H9 (cell line): ENCODE measurements around the gene RUNX1. TPM values are rescaled to one million over a fixed set of nuclear protein-coding genes. Genes with fewer than 3 reads are reported as not detected.

ENCODE experiments used
- DNase-seq: peaks from one replicate; pipeline ENCODE4 v3.0.0-alpha.2; 2017
- H2AFZ ChIP-seq: one replicate; pipeline ENCODE4 v1.6.1; 2013; ENCODE audit warnings: mild to moderate bottlenecking, low read length, control low read depth, moderate library complexity
- H2AK5ac ChIP-seq: 2 replicates; pipeline ENCODE4 v1.6.1; 2013; ENCODE audit warnings: low read length, control low read depth, mixed read lengths; ENCODE audit not compliant: insufficient read length
- H2BK120ac ChIP-seq: one replicate; pipeline ENCODE4 v1.6.1; 2013; ENCODE audit warnings: low read depth, mild to moderate bottlenecking, low read length, control low read depth, inconsistent platforms; ENCODE audit not compliant: poor library complexity, severe bottlenecking
- H2BK12ac ChIP-seq: 2 replicates; pipeline ENCODE4 v1.6.1; 2013; ENCODE audit warnings: low read length, control low read depth, mixed read lengths, low read depth; ENCODE audit not compliant: insufficient read length
- H2BK15ac ChIP-seq: 2 replicates; pipeline ENCODE4 v1.6.1; 2013; ENCODE audit warnings: low read depth, low read length, control low read depth
- H2BK20ac ChIP-seq: one replicate; pipeline ENCODE4 v1.6.1; 2013; ENCODE audit warnings: low read depth, mild to moderate bottlenecking, low read length, control low read depth, inconsistent platforms; ENCODE audit not compliant: poor library complexity, severe bottlenecking
- H2BK5ac ChIP-seq: 2 replicates; pipeline ENCODE4 v1.6.1; 2013; ENCODE audit warnings: low read length, control low read depth, mixed read lengths; ENCODE audit not compliant: insufficient read length
- H3K14ac ChIP-seq: 2 replicates; pipeline ENCODE4 v1.6.1; 2013; ENCODE audit warnings: low read length, control low read depth; ENCODE audit not compliant: insufficient read depth
- H3K18ac ChIP-seq: 2 replicates; pipeline ENCODE4 v1.6.1; 2013; ENCODE audit warnings: low read depth, mild to moderate bottlenecking, mixed read lengths, low read length, control low read depth; ENCODE audit not compliant: insufficient read length
- H3K23ac ChIP-seq: 2 replicates; pipeline ENCODE4 v1.6.1; 2013; ENCODE audit warnings: low read length, control low read depth, mixed read lengths, low read depth; ENCODE audit not compliant: insufficient read length
- H3K23me2 ChIP-seq: 2 replicates; pipeline ENCODE4 v1.6.1; 2013; ENCODE audit warnings: low read depth, mild to moderate bottlenecking, mixed read lengths, low read length, control low read depth; ENCODE audit not compliant: insufficient read length, poor library complexity, severe bottlenecking
- H3K27ac ChIP-seq: 2 replicates; pipeline ENCODE4 v1.5.1; 2013; ENCODE audit warnings: low read length, control low read depth, mixed read lengths, low read depth; ENCODE audit not compliant: insufficient read length
- H3K27me3 ChIP-seq: 2 replicates; pipeline ENCODE4 v1.6.1; 2013; ENCODE audit warnings: low read length, control low read depth, inconsistent platforms; ENCODE audit not compliant: insufficient read depth
- H3K4ac ChIP-seq: 2 replicates; pipeline ENCODE4 v1.6.1; 2013; ENCODE audit warnings: low read depth, mild to moderate bottlenecking, control low read depth, inconsistent platforms, low read length, moderate library complexity
- H3K4me1 ChIP-seq: 2 replicates; pipeline ENCODE4 v1.6.1; 2013; ENCODE audit warnings: low read length, control low read depth, inconsistent platforms; ENCODE audit not compliant: insufficient read depth
- H3K4me2 ChIP-seq: 2 replicates; pipeline ENCODE4 v1.6.1; 2013; ENCODE audit warnings: low read length, control low read depth, mixed read lengths; ENCODE audit not compliant: insufficient read length, insufficient read depth
- H3K56ac ChIP-seq: 2 replicates; pipeline ENCODE4 v1.6.1; 2013; ENCODE audit warnings: low read depth, mild to moderate bottlenecking, mixed read lengths, low read length, control low read depth; ENCODE audit not compliant: insufficient read length
- H3K79me1 ChIP-seq: 2 replicates; pipeline ENCODE4 v1.6.1; 2013; ENCODE audit warnings: low read depth, mild to moderate bottlenecking, moderate library complexity, low read length, control low read depth, inconsistent platforms; ENCODE audit not compliant: insufficient read depth, poor library complexity, severe bottlenecking
- H3K79me2 ChIP-seq: 2 replicates; pipeline ENCODE4 v1.6.1; 2013; ENCODE audit warnings: low read length, control low read depth, inconsistent platforms; ENCODE audit not compliant: insufficient read depth
- H3K9ac ChIP-seq: 2 replicates; pipeline ENCODE4 v1.6.1; 2013; ENCODE audit warnings: low read length, control low read depth, mixed read lengths; ENCODE audit not compliant: insufficient read length; ENCODE audit errors: extremely low read depth
- H3K9me3 ChIP-seq: one replicate; pipeline ENCODE4 v1.6.1; 2013; ENCODE audit warnings: low read depth, low read length, inconsistent platforms; ENCODE audit not compliant: control insufficient read depth
- H3T11ph ChIP-seq: one replicate; pipeline ENCODE4 v1.6.1; 2013; ENCODE audit warnings: mild to moderate bottlenecking, low read length, control low read depth, inconsistent platforms
- H4K20me1 ChIP-seq: one replicate; pipeline ENCODE4 v1.6.1; 2013; ENCODE audit not compliant: control insufficient read depth, insufficient read length, insufficient read depth
- H4K5ac ChIP-seq: 2 replicates; pipeline ENCODE4 v1.6.1; 2013; ENCODE audit warnings: low read depth, mild to moderate bottlenecking, mixed read lengths, low read length, control low read depth; ENCODE audit not compliant: insufficient read length
- H4K8ac ChIP-seq: replicated peaks from 2 replicates; pipeline ENCODE4 v1.6.1; 2013; ENCODE audit warnings: low read length, control low read depth, mixed read lengths, low read depth; ENCODE audit not compliant: insufficient read length
- H4K91ac ChIP-seq: 2 replicates; pipeline ENCODE4 v1.6.1; 2013; ENCODE audit warnings: low read depth, mild to moderate bottlenecking, moderate library complexity, mixed read lengths, low read length, control low read depth; ENCODE audit not compliant: insufficient read length
- H3K27ac Mint-ChIP-seq, 3 experiments: 2 replicates in 2 of 3; 3 replicates in 1 of 3; pipeline ENCODE4 v1.8.0; 2020 to 2021; ENCODE audit warnings: mixed read lengths in 3 of 3, mild to moderate bottlenecking in 1 of 3, moderate library complexity in 1 of 3
- H3K27me3 Mint-ChIP-seq: 2 replicates; pipeline ENCODE4 v1.8.0; 2021; ENCODE audit warnings: low read depth, mild to moderate bottlenecking, moderate library complexity, mixed read lengths
- H3K36me3 Mint-ChIP-seq, 3 experiments: 2 replicates in 2 of 3; 3 replicates in 1 of 3; pipeline ENCODE4 v1.8.0; 2020 to 2021; ENCODE audit warnings: low read depth in 3 of 3, mixed read lengths in 3 of 3; ENCODE audit not compliant: insufficient read depth in 1 of 3
- H3K4me1 Mint-ChIP-seq, 2 experiments: 2 replicates each; pipeline ENCODE4 v1.8.0; 2020; ENCODE audit warnings: mixed read lengths in 2 of 2
- H3K4me3 Mint-ChIP-seq, 2 experiments: 2 replicates in 1 of 2; 3 replicates in 1 of 2; pipeline ENCODE4 v1.8.0; 2020 to 2021; ENCODE audit warnings: mild to moderate bottlenecking in 2 of 2, mixed read lengths in 2 of 2, moderate library complexity in 1 of 2
- H3K9me3 Mint-ChIP-seq, 2 experiments: 2 replicates in 1 of 2; 3 replicates in 1 of 2; pipeline ENCODE4 v1.8.0; 2020; ENCODE audit warnings: mild to moderate bottlenecking in 2 of 2, mixed read lengths in 2 of 2, moderate library complexity in 1 of 2
- WGBS: extraction: QIAGEN DNeasy Blood & Tissue Kit; methylation state at CpG from one replicate; pipeline ENCODE4 v1.1.7; 2013; ENCODE audit warnings: missing lambda C conversion rate, low lambda C conversion rate, mixed read lengths; ENCODE audit not compliant: insufficient read length; ENCODE audit errors: extremely low coverage; 5-methylcytosine and 5-hydroxymethylcytosine counted together
- total RNA-seq: library from RNA; stranded (reverse); gene quantifications from 2 replicates; pipeline ENCODE4 v1.2.1, GENCODE V29; 2021
- TF ChIP-seq, protein P1 (sequence below): fragments of 200-600 bp; sonication (generic); conservative IDR thresholded peaks from 3 replicates; pipeline ENCODE4 v1.8.0; 2021; ENCODE audit warnings: antibody characterized with exemption, mild to moderate bottlenecking

The RUNX1 gene
- total RNA-seq, 1 experiment from 2014 or later: 0.72 TPM

GRCh38 chr21:34914239-34914638 is 134.9 kb downstream of the RUNX1 start:
- no peak overlapping the region for H2BK5ac ChIP-seq
- no peak overlapping the region for H4K8ac ChIP-seq
- no peak overlapping the region for H4K5ac ChIP-seq
- no peaks in the 10 kb centered on the region; the same call in 1 of the 2 replicates for H3K27me3 ChIP-seq
- no peak overlapping the region for H3K18ac ChIP-seq
- H2BK120ac ChIP-seq: no peak overlapping the region
- WGBS: no CpG with 5 or more reads among the region's 3 CpGs
- no peaks in the 10 kb centered on the region for H3K23me2 ChIP-seq
- H3K4me2 ChIP-seq: no peak overlapping the region
- H4K20me1 ChIP-seq: no peaks in the 10 kb centered on the region
- H3K4me1 ChIP-seq: no peaks in the 10 kb centered on the region; the same call in 1 of the 2 replicates
- no peak overlapping the region for H3T11ph ChIP-seq
- H3K23ac ChIP-seq: no peak overlapping the region
- Mint-ChIP-seq H3K9me3 (no peaks in the 10 kb centered on the region), H3K27me3 (peaks cover 8% of the 10 kb centered on the region), H3K27ac (no peak overlapping the region), H3K4me1 (peaks cover 15 to 20% of the 10 kb centered on the region in 2 experiments), H3K4me3 (no peak overlapping the region), H3K36me3 (no peaks in the 10 kb centered on the region)
- no peak overlapping the region for H4K91ac ChIP-seq
- no peak overlapping the region for H2BK12ac ChIP-seq
- no peak overlapping the region for H3K27ac ChIP-seq
- no peak overlapping the region for H2AFZ ChIP-seq
- no peak overlapping the region for H2BK15ac ChIP-seq
- H3K79me2 ChIP-seq: no peaks in the 10 kb centered on the region
- no peak overlapping the region for H3K4ac ChIP-seq
- no peak overlapping the region for H2BK20ac ChIP-seq
- TF ChIP-seq, protein P1, sequence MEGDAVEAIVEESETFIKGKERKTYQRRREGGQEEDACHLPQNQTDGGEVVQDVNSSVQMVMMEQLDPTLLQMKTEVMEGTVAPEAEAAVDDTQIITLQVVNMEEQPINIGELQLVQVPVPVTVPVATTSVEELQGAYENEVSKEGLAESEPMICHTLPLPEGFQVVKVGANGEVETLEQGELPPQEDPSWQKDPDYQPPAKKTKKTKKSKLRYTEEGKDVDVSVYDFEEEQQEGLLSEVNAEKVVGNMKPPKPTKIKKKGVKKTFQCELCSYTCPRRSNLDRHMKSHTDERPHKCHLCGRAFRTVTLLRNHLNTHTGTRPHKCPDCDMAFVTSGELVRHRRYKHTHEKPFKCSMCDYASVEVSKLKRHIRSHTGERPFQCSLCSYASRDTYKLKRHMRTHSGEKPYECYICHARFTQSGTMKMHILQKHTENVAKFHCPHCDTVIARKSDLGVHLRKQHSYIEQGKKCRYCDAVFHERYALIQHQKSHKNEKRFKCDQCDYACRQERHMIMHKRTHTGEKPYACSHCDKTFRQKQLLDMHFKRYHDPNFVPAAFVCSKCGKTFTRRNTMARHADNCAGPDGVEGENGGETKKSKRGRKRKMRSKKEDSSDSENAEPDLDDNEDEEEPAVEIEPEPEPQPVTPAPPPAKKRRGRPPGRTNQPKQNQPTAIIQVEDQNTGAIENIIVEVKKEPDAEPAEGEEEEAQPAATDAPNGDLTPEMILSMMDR: no peak
- DNase-seq: no peak
- no peak overlapping the region for H3K14ac ChIP-seq
- no peak overlapping the region for H3K56ac ChIP-seq
- no peak overlapping the region for H3K9ac ChIP-seq
- no peaks in the 10 kb centered on the region for H3K79me1 ChIP-seq
- no peaks in the 10 kb centered on the region for H3K9me3 ChIP-seq
- H2AK5ac ChIP-seq: no peak overlapping the region
